HUDEP-2 (cell line): ENCODE results near the gene BICRAL.
A peak's percentile ranks its signal among the peaks of the same experiment; 100 is the strongest.
"Not testable (repeated sequence)": the region's sequence is repeated elsewhere in the genome, so short reads cannot be mapped to it uniquely, and the experiment has no call there.

ENCODE experiments used
- DNase-seq, 76 experiments: peaks; one replicate each; lab custom pipeline; 2025; ENCODE audit not compliant: unreplicated experiment in 76 of 76; lab: John Stamatoyannopoulos, UW

The BICRAL gene

GRCh38 chr6:42888201-42888600, 106.3 kb downstream of the BICRAL start:
- not testable (repeated sequence) for DNase-seq

GRCh38 chr6:42889815-42890214, 108.0 kb downstream of the BICRAL start:
- DNase-seq = peak in 2 of 76 experiments; percentile 34 to 66

GRCh38 chr6:42890311-42891198, 108.7 kb downstream of the BICRAL start:
- peak in 75 of 76 experiments; percentile 72 to 97 (median 95) for DNase-seq

GRCh38 chr6:42891199-42891722, 109.4 kb downstream of the BICRAL start:
- no peak for DNase-seq

GRCh38 chr6:42894041-42894828, 112.4 kb downstream of the BICRAL start:
- DNase-seq = peak in 70 of 76 experiments; percentile 35 to 92 (median 72)

- DNase-seq = no peak
These were observed 114.4 kb downstream of the BICRAL start for GRCh38 chr6:42896178-42896719.

GRCh38 chr6:42898891-42899361, 117.1 kb downstream of the BICRAL start:
- DNase-seq = peak in 65 of 76 experiments; percentile 10 to 86 (median 60)

- DNase-seq = no peak
These were observed 118.0 kb downstream of the BICRAL start for GRCh38 chr6:42899871-42900270.

- DNase-seq = peak in 74 of 76 experiments; percentile 69 to 99 (median 92)
These were observed 119.7 kb downstream of the BICRAL start for GRCh38 chr6:42901538-42901957.

GRCh38 chr6:42902429-42903263, 120.8 kb downstream of the BICRAL start:
- peak in 44 of 76 experiments; percentile 10 to 73 (median 34) for DNase-seq

- no peak for DNase-seq
These were observed 122.6 kb downstream of the BICRAL start for GRCh38 chr6:42904467-42904866.

GRCh38 chr6:42907336-42907735, 125.5 kb downstream of the BICRAL start:
- DNase-seq = peak in 1 of 76 experiments; percentile 24

- peak in 1 of 76 experiments; percentile 9 for DNase-seq
These were observed 128.0 kb downstream of the BICRAL start for GRCh38 chr6:42909835-42910234.

GRCh38 chr6:42911171-42912021, 129.5 kb downstream of the BICRAL start:
- no peak for DNase-seq

GRCh38 chr6:42914546-42914945, 132.7 kb downstream of the BICRAL start:
- DNase-seq = no peak

- no peak for DNase-seq
These were observed 133.9 kb downstream of the BICRAL start, which contains the start of gene PTCRA for GRCh38 chr6:42915732-42916131. TSS of gene PTCRA (plus strand) at chr6:42916053. CDS start at chr6:42916070, 17 bp downstream.

- DNase-seq = no peak
These were observed 134.4 kb downstream of the BICRAL start for GRCh38 chr6:42916288-42916687.
